NT2/D1 (cell line): ENCODE results near the gene SMAD6.

ENCODE experiments used
- DNase-seq: peaks from one replicate; pipeline ENCODE4 v3.0.0-alpha.2; 2011; ENCODE audit warnings: low read depth, low spot score
- H3K27me3 ChIP-seq: 2 replicates; pipeline ENCODE4 v1.6.0; 2011; ENCODE audit warnings: mild to moderate bottlenecking; ENCODE audit not compliant: insufficient read length, insufficient read depth
- H3K36me3 ChIP-seq: 2 replicates; pipeline ENCODE4 v1.6.1; 2011; ENCODE audit warnings: mild to moderate bottlenecking, low read length, mixed read lengths; ENCODE audit not compliant: insufficient read depth, insufficient read length
- H3K4me1 ChIP-seq: 2 replicates; pipeline ENCODE4 v1.5.1; 2011; ENCODE audit not compliant: insufficient read depth, insufficient read length
- H3K4me3 ChIP-seq: 2 replicates; pipeline ENCODE4 v1.5.1; 2011; ENCODE audit warnings: low read depth; ENCODE audit not compliant: insufficient read length
- H3K9ac ChIP-seq: 2 replicates; pipeline ENCODE4 v1.6.0; 2011; ENCODE audit warnings: low read depth; ENCODE audit not compliant: insufficient read length
- H3K9me3 ChIP-seq: 2 replicates; pipeline ENCODE4 v1.5.1; 2011; ENCODE audit warnings: mild to moderate bottlenecking, low read length; ENCODE audit not compliant: insufficient read depth
- SUZ12 ChIP-seq: IDR thresholded peaks from 2 replicates; pipeline ENCODE4 v1.6.1; 2011; ENCODE audit not compliant: insufficient read length, insufficient read depth; ENCODE audit errors: extremely low read depth
- YY1 ChIP-seq: IDR thresholded peaks from 2 replicates; pipeline ENCODE4 v1.6.1; 2011; ENCODE audit not compliant: insufficient read length, insufficient read depth
- ZNF274 ChIP-seq: IDR thresholded peaks from 2 replicates; pipeline ENCODE4 v1.6.1; 2011; ENCODE audit warnings: mild to moderate bottlenecking, low read depth, low read length

SMAD6 gene

DNA sequence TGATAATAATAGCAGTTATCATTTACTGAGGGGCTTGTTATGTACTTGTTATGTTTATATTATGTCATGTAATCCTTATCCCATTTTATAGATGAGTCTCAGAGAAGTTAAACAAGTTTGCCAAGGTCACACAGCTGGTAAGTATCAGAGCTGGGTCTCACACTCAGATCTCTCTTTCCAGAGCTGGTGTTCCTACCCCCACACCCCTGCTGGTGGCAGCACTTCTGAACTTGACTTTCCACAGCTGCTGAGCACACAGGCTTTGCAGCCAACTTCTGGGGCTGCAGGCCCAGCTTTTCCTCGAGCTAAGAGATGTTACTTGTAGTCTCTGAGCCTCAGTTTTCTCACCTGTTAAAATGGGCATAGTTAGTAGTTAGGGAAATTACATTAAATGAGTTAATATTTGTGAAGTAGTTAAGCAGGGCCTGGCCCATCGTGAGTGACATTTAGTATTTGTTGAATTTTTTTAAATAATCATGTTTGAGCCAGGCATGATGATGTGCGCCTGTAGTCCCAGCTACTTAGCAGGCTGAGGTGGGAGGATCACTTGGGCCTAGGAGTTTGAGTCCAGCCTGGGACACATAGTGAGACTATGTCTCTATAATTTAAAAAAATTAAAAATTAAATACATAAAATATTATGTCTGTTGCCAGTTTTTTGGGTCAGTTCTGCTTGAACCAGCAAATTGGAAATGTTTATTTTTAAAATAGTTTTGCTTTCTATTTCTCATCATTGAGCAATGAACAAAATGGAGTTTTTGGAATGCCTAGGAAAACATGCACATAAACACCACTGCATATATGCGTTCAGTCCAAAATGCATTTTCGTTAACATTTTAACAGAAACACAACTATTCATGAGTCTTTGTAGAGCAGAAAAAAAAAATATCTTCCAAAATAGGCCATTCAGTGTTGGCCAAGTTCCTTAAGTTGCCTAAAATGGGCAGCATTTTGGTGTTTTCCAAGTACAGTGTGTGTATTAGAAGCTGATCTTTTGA lies 87.3 kb downstream of the SMAD6 start:
- H3K9ac ChIP-seq: no peak overlapping the region
- peak; percentile 63 for DNase-seq

GRCh38 chr15:66795851-66796250 lies 93.8 kb downstream of the SMAD6 start:
- no peaks in the 10 kb centered on the region for H3K27me3 ChIP-seq

More for the DNA sequence above, 87.3 kb downstream of the SMAD6 start:
- Histone ChIP-seq H3K4me1 (peaks cover 10% of the 10 kb centered on the region), H3K4me3 (no peak overlapping the region), H3K9me3 (no peaks in the 10 kb centered on the region), H3K27me3 (no peaks in the 10 kb centered on the region), H3K36me3 (no peaks in the 10 kb centered on the region)
- TF ChIP-seq YY1: no peak
- no peak for TF ChIP-seq SUZ12
- TF ChIP-seq ZNF274: no peak

GRCh38 chr15:66796343-66796742 lies 94.3 kb downstream of the SMAD6 start:
- Histone ChIP-seq H3K4me3 (no peak overlapping the region), H3K9me3 (no peaks in the 10 kb centered on the region), H3K4me1 (peaks cover 8% of the 10 kb centered on the region), H3K27me3 (no peaks in the 10 kb centered on the region), H3K9ac (no peak overlapping the region), H3K36me3 (no peaks in the 10 kb centered on the region)
- no peak for DNase-seq
- TF ChIP-seq SUZ12 (no peak), YY1 (no peak), ZNF274 (no peak)

More at GRCh38 chr15:66795851-66796250, 93.8 kb downstream of the SMAD6 start:
- H3K36me3 ChIP-seq: no peaks in the 10 kb centered on the region
- H3K4me3 ChIP-seq: no peak overlapping the region
- no peaks in the 10 kb centered on the region for H3K9me3 ChIP-seq
- H3K9ac ChIP-seq: no peak overlapping the region
- H3K4me1 ChIP-seq: peaks cover 8% of the 10 kb centered on the region
- no peak for TF ChIP-seq YY1
- TF ChIP-seq SUZ12: no peak
- TF ChIP-seq ZNF274: no peak
- DNase-seq: no peak

DNA sequence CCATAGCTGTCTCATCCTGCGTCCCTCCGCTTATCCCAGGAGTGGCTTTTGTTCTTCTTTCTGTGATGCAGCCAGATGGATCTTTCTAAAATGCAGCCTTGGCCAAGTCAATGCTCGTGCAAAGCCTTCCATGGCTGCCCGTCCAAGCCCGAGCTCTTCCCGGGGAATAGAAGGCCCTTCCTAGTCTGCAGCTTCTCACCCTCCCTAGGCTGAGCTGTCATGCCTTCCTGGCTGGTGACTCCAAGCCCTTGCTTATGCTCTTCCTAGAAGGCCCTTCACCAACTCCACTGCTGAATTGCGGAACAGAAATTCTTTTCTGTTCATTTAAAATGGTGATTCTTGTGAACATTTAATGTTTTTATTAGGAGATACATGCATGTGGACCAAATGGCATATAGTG lies 95.9 kb downstream of the SMAD6 start:
- no peak for DNase-seq
- Histone ChIP-seq H3K36me3 (no peaks in the 10 kb centered on the region), H3K4me3 (no peak overlapping the region), H3K4me1 (peaks cover 15% of the 10 kb centered on the region), H3K9ac (no peak overlapping the region), H3K27me3 (no peaks in the 10 kb centered on the region), H3K9me3 (no peaks in the 10 kb centered on the region)
- TF ChIP-seq ZNF274 (no peak), SUZ12 (no peak), YY1 (no peak)

DNA sequence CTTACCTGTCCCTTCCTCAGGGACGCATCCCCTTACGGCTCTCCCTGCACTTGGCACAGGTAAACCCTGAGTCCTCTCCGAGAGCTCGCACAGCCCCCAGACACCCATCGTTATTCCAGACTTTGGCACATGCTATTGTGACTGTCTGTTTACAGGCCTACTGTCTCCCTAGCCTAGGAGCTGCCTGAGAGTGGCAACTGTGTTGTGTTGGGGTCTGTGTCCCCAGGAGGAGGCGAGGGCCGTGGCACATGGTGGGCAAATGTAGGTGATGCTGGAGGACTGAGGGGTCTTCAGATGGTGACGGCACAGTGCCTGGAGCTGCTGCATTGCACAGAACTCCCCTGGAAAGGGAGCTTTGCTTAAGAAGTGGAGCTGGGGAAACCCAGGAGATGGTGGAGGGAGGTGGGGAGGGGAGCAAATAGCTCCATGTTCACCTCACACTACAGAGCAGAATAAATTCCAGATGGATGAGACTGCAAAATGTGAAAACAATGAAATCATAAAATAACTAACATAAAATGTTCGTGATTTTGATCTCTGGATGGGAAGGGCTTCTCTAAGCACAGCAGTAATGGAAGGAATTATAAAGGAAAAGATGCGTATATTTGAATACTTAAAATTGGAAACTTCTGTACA lies 96.5 kb downstream of the SMAD6 start:
- no peak overlapping the region for H3K4me3 ChIP-seq
- H3K9ac ChIP-seq: peak overlapping the region; percentile 27
- no peak for DNase-seq
- H3K9me3 ChIP-seq: no peaks in the 10 kb centered on the region
- no peaks in the 10 kb centered on the region for H3K27me3 ChIP-seq
- peaks cover 19% of the 10 kb centered on the region for H3K4me1 ChIP-seq
- H3K36me3 ChIP-seq: no peaks in the 10 kb centered on the region
- TF ChIP-seq ZNF274 (no peak), SUZ12 (no peak), YY1 (no peak)

GRCh38 chr15:66799242-66799641 lies 97.2 kb downstream of the SMAD6 start:
- H3K4me1 ChIP-seq: peaks cover 21% of the 10 kb centered on the region
- no peaks in the 10 kb centered on the region for H3K27me3 ChIP-seq
- no peak for DNase-seq
- H3K36me3 ChIP-seq: no peaks in the 10 kb centered on the region
- no peak overlapping the region for H3K4me3 ChIP-seq
- H3K9ac ChIP-seq: no peak overlapping the region
- TF ChIP-seq SUZ12: no peak
- TF ChIP-seq YY1: no peak
- no peaks in the 10 kb centered on the region for H3K9me3 ChIP-seq
